ENCODE measurements around the gene HSPA9. TPM values are rescaled to one million over a fixed set of nuclear protein-coding genes. Genes with fewer than 3 reads are reported as not detected.

Gene HSPA9
- polyA plus RNA-seq, 3 donors, result 67.8 to 82.4 (median 81.8) TPM

- Histone ChIP-seq H3K9ac (ENCODE audit: insufficient read depth, low read length, poor library complexity, severe bottlenecking) (no peak overlapping the region), H3K9me3 (replicated peaks in 1 of 2; ENCODE audit: control insufficient read depth in 1 of 2, insufficient read depth in 1 of 2, low read length in 2 of 2) (no peaks in the 10 kb centered on the region), H3K79me2 (ENCODE audit: insufficient read depth, low read length) (peaks cover 6% of the 10 kb centered on the region), H3K4me1 (ENCODE audit: control insufficient read depth in 1 of 2, insufficient read depth in 2 of 2, low read length in 2 of 2) (peaks cover 8 to 11% of the 10 kb centered on the region in 2 donors), H4K20me1 (ENCODE audit: insufficient read depth, low read length) (peaks cover 2% of the 10 kb centered on the region), H3K27me3 (ENCODE audit: control insufficient read depth in 2 of 2, insufficient read depth in 2 of 2, low read length in 2 of 2) (no peaks in the 10 kb centered on the region), H3K36me3 (replicated peaks in 1 of 2; ENCODE audit: control insufficient read depth in 1 of 2, insufficient read depth in 2 of 2, low read length in 2 of 2) (no peaks in the 10 kb centered on the region), H3K4me2 (replicated peaks; ENCODE audit: extremely low read depth, low read length, poor library complexity, severe bottlenecking) (no peak overlapping the region), H3K4me3 (replicated peaks in 1 of 3; ENCODE audit: low read depth in 2 of 3, low read length in 3 of 3) (no peak overlapping the region), H3K27ac (ENCODE audit: low read depth in 1 of 2, low read length in 2 of 2) (no peak overlapping the region), H2AFZ (ENCODE audit: insufficient read depth, low read depth, low read length, poor library complexity, severe bottlenecking) (no peak overlapping the region)
- WGBS (ENCODE audit: insufficient coverage), result no CpG with 5 or more reads among the region's 2 CpGs
- H3K9me3 Mint-ChIP-seq, result peaks cover 0 to 3% (median 0%) of the 10 kb centered on the region in 7 donors
- H3K4me3 Mint-ChIP-seq, result no peak overlapping the region
- H3K36me3 Mint-ChIP-seq, result no peaks in the 10 kb centered on the region
- H3K4me1 Mint-ChIP-seq, result peaks cover 11% of the 10 kb centered on the region
- H3K27me3 Mint-ChIP-seq (ENCODE audit: low read depth in 3 of 3), result no peaks in the 10 kb centered on the region
- intact Hi-C loops (cut with micrococcal nuclease), result loop anchor here in 1 of 2 donors (5.0 to 10.0 kb wide), 3 partner anchors 685 to 763 kb away; partner anchors contain the start of genes MATR3 and PAIP2
- DNase-seq, result no peak
- TF ChIP-seq CTCF (IDR thresholded peaks at IDR 0.05), result peak; percentile 45
- H3K27ac Mint-ChIP-seq, result no peak overlapping the region
Measured at GRCh38 chr5:138579517-138579863, 4.3 kb upstream of the HSPA9 start.

- no peak overlapping the region for H3K9ac ChIP-seq (ENCODE audit: insufficient read depth, low read length, poor library complexity, severe bottlenecking)
- no peak for TF ChIP-seq CTCF (IDR thresholded peaks at IDR 0.05)
- peaks cover 15 to 19% of the 10 kb centered on the region in 2 donors for H3K4me1 ChIP-seq (ENCODE audit: control insufficient read depth in 1 of 2, insufficient read depth in 2 of 2, low read length in 2 of 2)
- peaks cover 10 to 13% of the 10 kb centered on the region in 2 donors for H3K36me3 ChIP-seq (replicated peaks in 1 of 2; ENCODE audit: control insufficient read depth in 1 of 2, insufficient read depth in 2 of 2, low read length in 2 of 2)
- intact Hi-C loops (cut with micrococcal nuclease), result loop anchor here in 1 of 2 donors (5.0 to 10.0 kb wide), 3 partner anchors 687 to 765 kb away; partner anchors contain the start of genes MATR3 and PAIP2
- no peak overlapping the region for H3K4me3 ChIP-seq (replicated peaks in 1 of 3; ENCODE audit: low read depth in 2 of 3, low read length in 3 of 3)
- no peak overlapping the region for H3K27ac ChIP-seq (ENCODE audit: low read depth in 1 of 2, low read length in 2 of 2)
- H2AFZ ChIP-seq (ENCODE audit: insufficient read depth, low read depth, low read length, poor library complexity, severe bottlenecking), result peak overlapping the region; percentile 48
- peaks cover 0 to 3% (median 0%) of the 10 kb centered on the region in 7 donors for H3K9me3 Mint-ChIP-seq
- DNase-seq, result no peak
- peaks cover 27% of the 10 kb centered on the region for H3K79me2 ChIP-seq (ENCODE audit: insufficient read depth, low read length)
- peaks cover 12 to 13% of the 10 kb centered on the region in 2 donors for H3K36me3 Mint-ChIP-seq
- 98% methylated on average over 11 of the region's 17 CpGs for WGBS (ENCODE audit: insufficient coverage)
- no peak overlapping the region for H3K4me2 ChIP-seq (replicated peaks; ENCODE audit: extremely low read depth, low read length, poor library complexity, severe bottlenecking)
- peak overlapping the region in 1 of 7 donors; percentile 41 for H3K27ac Mint-ChIP-seq
- H3K4me1 Mint-ChIP-seq, result peaks cover 17% of the 10 kb centered on the region
- H3K9me3 ChIP-seq (replicated peaks in 1 of 2; ENCODE audit: control insufficient read depth in 1 of 2, insufficient read depth in 1 of 2, low read length in 2 of 2), result no peaks in the 10 kb centered on the region
- peaks cover 13% of the 10 kb centered on the region for H4K20me1 ChIP-seq (ENCODE audit: insufficient read depth, low read length)
- no peak overlapping the region for H3K4me3 Mint-ChIP-seq
- H3K27me3 Mint-ChIP-seq (ENCODE audit: low read depth in 3 of 3), result no peaks in the 10 kb centered on the region
- H3K27me3 ChIP-seq (ENCODE audit: control insufficient read depth in 2 of 2, insufficient read depth in 2 of 2, low read length in 2 of 2), result no peaks in the 10 kb centered on the region
Measured at GRCh38 chr5:138577452-138577851, 2.3 kb upstream of the HSPA9 start.
